ENCODE measurements around the gene ZMIZ1.
A peak's percentile ranks its signal among the peaks of the same experiment; 100 is the strongest.

ZMIZ1 gene

GRCh38 chr10:79184657-79185056, 115.9 kb downstream of the ZMIZ1 start:
- POLR2A ChIA-PET: interaction anchor here (0.6 to 1.2 kb wide), 3 partner anchors 11 to 55 kb away, joined by 3 to 7 read pairs (median 4); no protein-coding TSS in a partner anchor
- DNase-seq: no peak
- Histone ChIP-seq H3K27me3 (replicated peaks in 2 of 5; ENCODE audit: control insufficient read depth in 4 of 5, insufficient read depth in 5 of 5, low read length in 4 of 5) (no peaks in the 10 kb centered on the region), H3K36me3 (ENCODE audit: control insufficient read depth in 4 of 4, insufficient read depth in 4 of 4, low read length in 3 of 4) (peaks cover 2 to 94% (median 22%) of the 10 kb centered on the region in 4 experiments), H3K4me3 (ENCODE audit: control insufficient read depth in 1 of 7, extremely low read depth in 1 of 7, insufficient read depth in 4 of 7, low read depth in 2 of 7, low read length in 6 of 7) (peak overlapping the region in 2 of 7 experiments; percentile 6 to 27), H3K9me3 (ENCODE audit: control extremely low read depth in 1 of 5, control insufficient read depth in 4 of 5, insufficient read depth in 2 of 5, low read depth in 1 of 5, low read length in 4 of 5) (no peaks in the 10 kb centered on the region), H3K4me1 (ENCODE audit: control extremely low read depth in 1 of 4, control insufficient read depth in 4 of 4, insufficient read depth in 4 of 4, low read length in 3 of 4) (peaks cover 5 to 99% (median 96%) of the 10 kb centered on the region in 4 experiments), H3K27ac (ENCODE audit: insufficient read depth in 1 of 2, low read depth in 1 of 2, low read length in 2 of 2, poor library complexity in 1 of 2, severe bottlenecking in 2 of 2) (peak overlapping the region in 1 of 2 experiments; percentile 64)
- CTCF ChIA-PET: interaction anchor here (14.0 to 23.8 kb wide), 2 partner anchors 9 to 39 kb away, joined by 195 to 517 read pairs; no protein-coding TSS in a partner anchor
- WGBS (ENCODE audit: insufficient coverage): 65% methylated on average over 3 of the region's 6 CpGs

- H3K27me3 ChIP-seq (replicated peaks in 2 of 5; ENCODE audit: control insufficient read depth in 4 of 5, insufficient read depth in 5 of 5, low read length in 4 of 5): no peaks in the 10 kb centered on the region
- H3K9me3 ChIP-seq (ENCODE audit: control extremely low read depth in 1 of 5, control insufficient read depth in 4 of 5, insufficient read depth in 2 of 5, low read depth in 1 of 5, low read length in 4 of 5): no peaks in the 10 kb centered on the region
- WGBS (ENCODE audit: insufficient coverage): 22% methylated on average over 8 of the region's 12 CpGs
- CTCF ChIA-PET: interaction anchor here (14.0 to 23.8 kb wide), 2 partner anchors 8 to 40 kb away, joined by 195 to 517 read pairs; no protein-coding TSS in a partner anchor
- DNase-seq: no peak
- H3K4me1 ChIP-seq (ENCODE audit: control extremely low read depth in 1 of 4, control insufficient read depth in 4 of 4, insufficient read depth in 4 of 4, low read length in 3 of 4): peaks cover 5 to 99% (median 96%) of the 10 kb centered on the region in 4 experiments
- POLR2A ChIA-PET: interaction anchor here (0.6 to 1.2 kb wide), 3 partner anchors 10 to 56 kb away, joined by 3 to 7 read pairs (median 4); no protein-coding TSS in a partner anchor
- H3K27ac ChIP-seq (ENCODE audit: insufficient read depth in 1 of 2, low read depth in 1 of 2, low read length in 2 of 2, poor library complexity in 1 of 2, severe bottlenecking in 2 of 2): peak overlapping the region; percentile 35 to 72
- peak overlapping the region in 2 of 7 experiments; percentile 6 to 27 for H3K4me3 ChIP-seq (ENCODE audit: control insufficient read depth in 1 of 7, extremely low read depth in 1 of 7, insufficient read depth in 4 of 7, low read depth in 2 of 7, low read length in 6 of 7)
- H3K36me3 ChIP-seq (ENCODE audit: control insufficient read depth in 4 of 4, insufficient read depth in 4 of 4, low read length in 3 of 4): peaks cover 2 to 94% (median 24%) of the 10 kb centered on the region in 4 experiments
Measured at GRCh38 chr10:79185067-79185774, 116.5 kb downstream of the ZMIZ1 start.

- Histone ChIP-seq H3K4me3 (ENCODE audit: control insufficient read depth in 1 of 7, extremely low read depth in 1 of 7, insufficient read depth in 4 of 7, low read depth in 2 of 7, low read length in 6 of 7) (no peak overlapping the region), H3K4me1 (ENCODE audit: control extremely low read depth in 1 of 4, control insufficient read depth in 4 of 4, insufficient read depth in 4 of 4, low read length in 3 of 4) (peaks cover 5 to 97% (median 96%) of the 10 kb centered on the region in 4 experiments), H3K36me3 (ENCODE audit: control insufficient read depth in 4 of 4, insufficient read depth in 4 of 4, low read length in 3 of 4) (peaks cover 2 to 96% (median 26%) of the 10 kb centered on the region in 4 experiments), H3K9me3 (ENCODE audit: control extremely low read depth in 1 of 5, control insufficient read depth in 4 of 5, insufficient read depth in 2 of 5, low read depth in 1 of 5, low read length in 4 of 5) (no peaks in the 10 kb centered on the region), H3K27ac (ENCODE audit: insufficient read depth in 1 of 2, low read depth in 1 of 2, low read length in 2 of 2, poor library complexity in 1 of 2, severe bottlenecking in 2 of 2) (peak overlapping the region; percentile 35 to 72), H3K27me3 (replicated peaks in 2 of 5; ENCODE audit: control insufficient read depth in 4 of 5, insufficient read depth in 5 of 5, low read length in 4 of 5) (no peaks in the 10 kb centered on the region)
- DNase-seq: no peak
- CTCF ChIA-PET: interaction anchor here (1.4 to 23.8 kb wide), 6 partner anchors 7 to 62 kb away, joined by 5 to 517 read pairs (median 106); no protein-coding TSS in a partner anchor
- 41% methylated on average over 6 of the region's 7 CpGs for WGBS (ENCODE audit: insufficient coverage)
- POLR2A ChIA-PET: interaction anchor here (1.1 to 1.2 kb wide), 2 partner anchors 9 to 56 kb away, joined by 3 to 4 read pairs; no protein-coding TSS in a partner anchor
Measured at GRCh38 chr10:79185796-79186374, 117.1 kb downstream of the ZMIZ1 start.

GRCh38 chr10:79186486-79187120, 117.8 kb downstream of the ZMIZ1 start:
- CTCF ChIA-PET: interaction anchor here (0.6 to 14.1 kb wide), 8 partner anchors 8 to 884 kb away, joined by 3 to 195 read pairs (median 6); no protein-coding TSS in a partner anchor
- POLR2A ChIA-PET: no interaction called here
- no peak for DNase-seq
- H3K4me3 ChIP-seq (ENCODE audit: control insufficient read depth in 1 of 7, extremely low read depth in 1 of 7, insufficient read depth in 4 of 7, low read depth in 2 of 7, low read length in 6 of 7): no peak overlapping the region
- peaks cover 2 to 96% (median 27%) of the 10 kb centered on the region in 4 experiments for H3K36me3 ChIP-seq (ENCODE audit: control insufficient read depth in 4 of 4, insufficient read depth in 4 of 4, low read length in 3 of 4)
- peaks cover 5 to 97% (median 95%) of the 10 kb centered on the region in 4 experiments for H3K4me1 ChIP-seq (ENCODE audit: control extremely low read depth in 1 of 4, control insufficient read depth in 4 of 4, insufficient read depth in 4 of 4, low read length in 3 of 4)
- WGBS (ENCODE audit: insufficient coverage): 77% methylated on average over 5 of the region's 7 CpGs
- no peaks in the 10 kb centered on the region for H3K9me3 ChIP-seq (ENCODE audit: control extremely low read depth in 1 of 5, control insufficient read depth in 4 of 5, insufficient read depth in 2 of 5, low read depth in 1 of 5, low read length in 4 of 5)
- H3K27ac ChIP-seq (ENCODE audit: insufficient read depth in 1 of 2, low read depth in 1 of 2, low read length in 2 of 2, poor library complexity in 1 of 2, severe bottlenecking in 2 of 2): peak overlapping the region in 1 of 2 experiments; percentile 72
- H3K27me3 ChIP-seq (replicated peaks in 2 of 5; ENCODE audit: control insufficient read depth in 4 of 5, insufficient read depth in 5 of 5, low read length in 4 of 5): no peaks in the 10 kb centered on the region

- no peak for DNase-seq
- H3K4me3 ChIP-seq (ENCODE audit: control insufficient read depth in 1 of 7, extremely low read depth in 1 of 7, insufficient read depth in 4 of 7, low read depth in 2 of 7, low read length in 6 of 7): no peak overlapping the region
- peak overlapping the region in 1 of 2 experiments; percentile 37 for H3K27ac ChIP-seq (ENCODE audit: insufficient read depth in 1 of 2, low read depth in 1 of 2, low read length in 2 of 2, poor library complexity in 1 of 2, severe bottlenecking in 2 of 2)
- H3K9me3 ChIP-seq (ENCODE audit: control extremely low read depth in 1 of 5, control insufficient read depth in 4 of 5, insufficient read depth in 2 of 5, low read depth in 1 of 5, low read length in 4 of 5): no peaks in the 10 kb centered on the region
- 98% methylated on average over 12 of the region's 15 CpGs for WGBS (ENCODE audit: insufficient coverage)
- no peaks in the 10 kb centered on the region for H3K27me3 ChIP-seq (replicated peaks in 2 of 5; ENCODE audit: control insufficient read depth in 4 of 5, insufficient read depth in 5 of 5, low read length in 4 of 5)
- H3K36me3 ChIP-seq (ENCODE audit: control insufficient read depth in 4 of 4, insufficient read depth in 4 of 4, low read length in 3 of 4): peaks cover 2 to 96% (median 27%) of the 10 kb centered on the region in 4 experiments
- peaks cover 5 to 95% (median 94%) of the 10 kb centered on the region in 4 experiments for H3K4me1 ChIP-seq (ENCODE audit: control extremely low read depth in 1 of 4, control insufficient read depth in 4 of 4, insufficient read depth in 4 of 4, low read length in 3 of 4)
- ChIA-PET CTCF (interaction anchor here (0.6 to 14.1 kb wide), 10 partner anchors 9 to 884 kb away, joined by 3 to 195 read pairs (median 4); no protein-coding TSS in a partner anchor), POLR2A (no interaction called here)
Measured at GRCh38 chr10:79187121-79187940, 118.6 kb downstream of the ZMIZ1 start.

All from common myeloid progenitor, CD34-positive (primary cell).